Putamen (tissue), 1 donor: Measurements from ENCODE around the gene ACSM6.
A peak's percentile ranks its signal among the peaks of the same experiment; 100 is the strongest.
"Not testable (repeated sequence)": the region's sequence is repeated elsewhere in the genome, so short reads cannot be mapped to it uniquely, and the experiment has no call there.

ENCODE experiments used
- DNase-seq: peaks from one replicate; pipeline ENCODE4 v3.0.0-alpha.2; 2016; ENCODE audit warnings: low spot score

The ACSM6 gene

DNA sequence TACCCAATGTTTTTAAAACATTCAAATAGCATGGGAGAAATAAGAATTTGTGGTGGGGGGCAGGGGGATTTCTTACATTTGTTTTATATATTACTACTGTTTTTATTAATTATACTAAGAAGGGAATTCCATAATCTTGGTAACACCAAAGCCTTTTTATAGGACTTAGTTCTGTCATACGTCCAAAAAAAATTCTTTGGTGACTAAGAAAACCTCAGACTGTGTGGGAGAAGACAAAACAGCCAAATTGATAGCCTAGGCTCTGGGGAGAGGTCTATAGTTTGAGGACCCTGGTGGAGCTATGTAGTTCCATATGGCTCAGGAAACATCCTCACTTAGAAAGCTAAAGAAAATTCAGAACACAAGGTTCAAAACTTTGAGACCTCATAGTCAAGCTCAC, 23.4 kb downstream of the ACSM6 start:
- no peak for DNase-seq

DNA sequence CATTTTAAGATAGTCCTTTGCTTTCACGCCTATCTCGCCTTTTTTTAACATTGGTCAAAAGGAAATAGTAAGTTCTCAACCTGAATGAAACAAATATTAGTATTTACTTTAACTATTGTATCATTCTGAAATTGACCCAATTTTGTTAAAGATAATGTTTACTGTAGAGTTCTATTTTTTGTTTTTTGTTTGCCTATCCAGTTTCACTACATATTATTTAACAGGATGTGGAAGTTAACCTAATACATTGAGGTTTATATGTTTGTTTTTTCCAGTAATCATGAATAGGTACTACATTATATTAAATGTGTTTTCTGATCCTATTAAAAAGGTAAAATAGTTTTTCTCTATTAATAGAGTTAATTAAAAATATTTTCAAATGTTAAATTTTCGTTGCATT, 26.5 kb downstream of the ACSM6 start:
- DNase-seq: no peak

DNA sequence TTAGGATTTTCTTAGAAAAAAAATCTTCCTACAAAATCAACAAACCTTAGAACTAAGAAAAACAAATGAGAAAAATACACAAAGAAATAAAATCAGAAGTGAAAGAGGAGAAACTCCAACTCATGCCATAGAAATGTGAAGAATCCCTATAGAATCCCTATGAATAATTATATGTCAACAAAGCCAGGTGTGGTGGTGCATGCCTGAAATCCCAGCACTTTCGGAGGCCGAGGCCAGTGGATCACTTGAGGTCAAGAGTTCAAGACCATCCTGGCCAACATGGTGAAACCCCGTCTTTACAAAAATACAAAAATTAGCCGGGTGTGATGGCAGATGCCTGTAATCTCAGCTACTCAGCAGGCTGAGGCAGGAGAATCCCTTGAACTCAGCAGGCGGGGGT, 27.1 kb downstream of the ACSM6 start:
- DNase-seq: no peak

- no peak for DNase-seq
These were observed 31.1 kb downstream of the ACSM6 start for GRCh38 chr10:95225136-95225535.

DNA sequence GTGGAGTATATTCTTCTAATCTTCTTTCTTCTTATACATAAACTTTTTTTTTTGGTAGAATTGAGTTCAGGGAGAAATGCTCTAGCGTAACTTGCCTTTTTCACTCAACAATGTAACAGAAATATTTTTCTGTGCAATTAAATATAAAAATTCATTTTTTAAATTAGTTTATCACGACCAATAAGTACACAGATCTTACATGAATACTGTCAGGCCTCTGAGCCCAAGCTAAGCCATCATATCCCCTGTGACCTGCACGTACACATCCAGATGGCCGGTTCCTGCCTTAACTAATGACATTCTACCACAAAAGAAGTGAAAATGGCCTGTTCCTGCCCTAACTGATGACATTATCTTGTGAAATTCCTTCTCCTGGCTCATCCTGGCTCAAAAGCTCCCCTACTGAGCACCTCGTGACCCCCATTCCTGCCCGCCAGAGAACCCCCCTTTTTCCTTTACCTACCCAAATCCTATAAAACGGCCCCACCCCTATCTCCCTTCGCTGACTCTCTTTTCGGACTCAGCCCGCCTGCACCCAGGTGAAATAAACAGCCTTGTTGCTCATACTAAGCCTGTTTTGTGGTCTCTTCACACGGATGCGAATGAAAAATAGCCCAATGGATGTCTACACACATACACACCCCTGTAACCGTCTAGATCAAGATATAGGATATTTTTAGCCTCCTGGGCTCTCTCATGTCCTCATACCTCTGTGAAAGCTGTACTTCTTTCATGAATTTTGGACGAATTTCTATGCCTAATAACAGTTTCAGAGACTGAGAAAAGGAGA, 35.1 kb downstream of the ACSM6 start:
- not testable (repeated sequence) for DNase-seq

DNA sequence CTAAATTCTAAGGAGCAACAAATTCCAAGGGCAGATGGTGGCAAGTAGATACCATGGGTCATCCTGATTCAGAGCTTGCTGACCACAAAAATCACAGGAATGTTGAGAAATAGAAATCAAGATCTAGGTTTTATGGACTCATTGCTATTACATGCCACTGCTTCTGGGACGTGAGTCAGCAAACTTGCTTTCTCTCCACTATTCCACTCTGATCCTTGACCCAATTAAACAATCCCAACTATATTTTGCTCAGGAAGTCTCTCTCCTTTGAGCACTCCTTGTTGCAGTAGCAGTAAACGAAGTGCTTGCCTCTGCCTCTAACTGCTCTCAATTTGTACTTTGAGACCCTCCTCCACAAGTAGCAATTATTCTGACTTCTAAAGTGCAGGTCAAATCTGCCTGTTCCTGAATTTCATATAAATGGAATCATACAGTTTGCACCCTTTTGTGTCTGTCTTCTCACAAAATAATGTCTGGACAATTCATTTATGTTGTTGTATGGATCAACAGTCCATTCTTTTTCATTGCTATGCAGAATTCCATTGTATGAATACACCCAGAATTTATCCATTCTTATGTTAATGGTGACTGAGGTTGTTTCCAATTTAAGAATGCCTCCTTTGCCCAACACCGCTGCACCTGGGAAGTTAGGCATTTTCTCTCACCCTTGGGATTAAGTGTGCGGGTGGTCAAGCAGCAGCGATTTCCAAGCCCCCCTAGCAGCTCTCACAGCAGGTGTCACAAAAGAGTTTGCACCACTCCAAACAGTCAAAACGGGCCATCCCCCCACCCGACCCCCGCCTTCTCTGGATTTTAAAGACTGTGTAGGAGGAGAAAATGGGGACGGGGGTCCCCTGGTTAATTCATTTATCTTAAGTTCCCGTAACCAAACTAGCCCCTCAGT, 35.9 kb downstream of the ACSM6 start:
- DNase-seq: no peak

GRCh38 chr10:95230677-95231586, 36.9 kb downstream of the ACSM6 start:
- peak; percentile 34 for DNase-seq

GRCh38 chr10:95233377-95234034, 39.5 kb downstream of the ACSM6 start:
- DNase-seq: no peak

GRCh38 chr10:95234951-95235350, 40.9 kb downstream of the ACSM6 start:
- no peak for DNase-seq

- no peak for DNase-seq
These were observed 41.6 kb downstream of the ACSM6 start for GRCh38 chr10:95235676-95236067.

GRCh38 chr10:95236068-95236903, 42.2 kb downstream of the ACSM6 start:
- no peak for DNase-seq

DNA sequence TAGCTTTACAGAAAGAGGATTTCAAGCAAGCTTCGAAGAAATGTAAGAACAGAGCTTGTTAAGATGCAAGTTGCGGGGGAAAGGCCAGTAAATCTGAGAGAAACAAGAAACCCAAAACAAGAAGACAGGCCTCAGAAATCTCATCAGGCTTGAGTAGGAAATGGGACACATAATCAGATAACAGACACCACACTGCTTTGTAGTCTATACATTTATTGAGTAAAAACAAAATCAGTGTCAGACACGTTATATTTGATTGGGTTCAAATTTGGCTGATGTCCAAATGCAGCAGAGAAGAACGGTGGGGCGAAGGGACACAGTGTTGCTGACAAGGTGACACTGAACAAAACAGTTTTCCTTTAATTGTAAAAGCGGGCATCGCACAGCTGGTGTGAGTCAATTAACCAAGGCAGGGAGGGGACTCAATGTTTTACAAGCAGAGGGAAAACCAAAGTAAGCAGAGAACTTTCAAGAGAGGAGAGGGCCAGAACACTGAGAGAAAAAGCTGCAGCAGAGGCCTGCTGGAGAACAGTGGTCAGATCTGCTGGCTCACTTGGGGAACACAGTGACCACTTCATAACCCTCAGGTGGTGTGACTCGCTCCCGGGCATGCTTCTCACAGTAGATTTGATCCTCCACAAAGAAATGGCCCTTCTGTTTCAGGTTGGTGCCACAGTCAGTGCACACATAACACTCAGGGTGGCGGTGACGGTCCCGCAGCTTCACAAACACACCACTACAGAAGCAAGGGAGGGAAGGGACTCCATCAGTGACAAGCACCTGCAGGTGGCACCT, 43.5 kb downstream of the ACSM6 start:
- DNase-seq: no peak

GRCh38 chr10:95240096-95240495, 46.1 kb downstream of the ACSM6 start:
- not testable (repeated sequence) for DNase-seq

GRCh38 chr10:95240811-95241210, 46.8 kb downstream of the ACSM6 start:
- DNase-seq: no peak

DNA sequence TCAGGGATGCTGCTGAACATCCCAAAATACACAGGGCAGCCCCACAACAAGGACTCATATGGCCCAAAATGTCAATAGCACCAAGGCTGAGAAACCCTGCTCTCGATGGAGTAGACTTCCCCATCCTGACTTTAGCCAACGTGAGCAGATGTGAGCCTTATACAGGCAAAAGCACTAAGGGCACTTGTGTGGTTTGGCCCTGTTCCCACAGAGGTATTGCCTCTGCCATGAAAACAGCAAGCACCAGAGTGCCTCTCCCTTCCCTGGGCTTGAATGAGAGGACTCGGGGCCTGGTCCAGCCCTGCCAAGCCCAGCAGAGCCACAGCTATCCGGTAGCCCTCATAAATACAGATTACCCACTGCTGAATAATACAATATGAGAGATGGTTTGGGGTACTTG, 47.5 kb downstream of the ACSM6 start:
- DNase-seq: no peak

GRCh38 chr10:95242581-95243317, 48.7 kb downstream of the ACSM6 start:
- no peak for DNase-seq

DNA sequence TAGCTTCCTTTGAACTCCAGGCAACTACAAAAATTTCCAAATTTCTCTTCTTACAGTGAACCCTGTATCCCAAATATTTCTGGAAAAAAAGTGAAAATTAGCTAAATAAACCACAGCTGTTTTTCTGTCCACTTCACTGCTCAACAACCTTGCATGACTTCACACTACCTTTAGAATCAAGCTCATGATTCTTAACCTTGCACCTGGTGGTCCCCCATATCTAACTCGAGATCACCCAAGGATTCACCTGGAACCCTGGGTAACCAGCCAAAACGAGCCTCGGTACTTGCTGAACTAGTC, 49.2 kb downstream of the ACSM6 start:
- DNase-seq: no peak

DNA sequence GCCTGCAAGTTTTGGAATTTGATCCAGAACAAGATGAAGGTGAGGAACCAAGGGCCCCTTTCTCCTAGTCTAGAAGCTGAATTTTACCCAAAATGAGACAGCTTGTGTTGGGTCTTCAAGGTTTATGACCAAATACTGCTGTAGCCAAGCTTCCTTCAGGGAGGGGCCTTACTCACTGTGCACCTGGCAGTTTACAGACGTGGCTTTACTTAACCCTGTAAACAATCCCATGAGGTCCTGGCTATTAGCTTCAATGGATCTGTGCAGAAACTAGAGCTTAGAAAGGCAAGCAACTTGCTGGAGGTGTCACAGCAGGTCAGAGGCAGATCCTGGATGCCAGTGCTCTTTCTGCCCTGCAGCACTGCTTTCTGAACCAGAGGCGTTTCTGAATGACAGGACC, 50.1 kb downstream of the ACSM6 start:
- DNase-seq: no peak

DNA sequence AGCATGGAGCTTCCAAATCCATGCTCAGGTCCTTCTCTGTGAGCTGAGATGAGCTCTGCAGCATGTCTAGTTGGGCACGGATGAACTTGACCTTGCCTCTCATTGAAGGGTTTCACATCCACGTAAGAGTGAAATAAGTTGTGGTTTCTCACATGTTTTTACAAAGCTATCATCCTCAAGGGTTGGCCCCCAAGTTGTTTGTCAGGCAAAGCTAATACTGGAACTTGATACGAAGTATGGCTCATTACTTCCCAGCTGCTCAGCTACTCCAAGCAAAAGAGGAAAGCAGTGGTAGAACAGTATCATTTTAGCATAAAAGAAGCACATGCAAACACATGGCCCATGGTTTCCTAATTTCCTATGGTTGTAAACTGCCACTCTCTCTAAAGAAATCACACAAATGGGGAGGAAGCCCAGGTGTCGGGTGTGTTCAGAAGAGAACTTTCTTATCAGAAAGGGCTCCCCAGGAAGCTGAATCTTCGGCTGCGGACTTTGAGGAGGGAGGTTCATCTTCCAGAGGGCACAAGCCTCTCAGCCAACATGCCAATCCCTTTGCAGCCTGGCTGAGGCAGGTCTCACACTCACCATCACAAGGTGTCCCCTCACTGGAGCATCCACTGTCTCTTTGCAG, 51.5 kb downstream of the ACSM6 start:
- no peak for DNase-seq
